Body of pancreas (tissue), 4 donors: ENCODE results near the gene ARHGAP26.
A peak's percentile ranks its signal among the peaks of the same experiment; 100 is the strongest.

Source experiments
- POLR2A ChIP-seq, 3 donors: fragments of 450-650 bp; IDR thresholded peaks; one replicate each; pipeline ENCODE4 v1.6.1; 2016; ENCODE audit warnings: antibody characterized with exemption in 3 of 3, mild to moderate bottlenecking in 2 of 3
- TF ChIP-seq, protein P1 (sequence below), 7 experiments: fragments of 450-650 bp in 4 of 7; fragments of 200-600 bp in 3 of 7; sonication (generic) in 3 of 7; IDR thresholded peaks; one replicate each; pipeline ENCODE4 v1.5.1; 2016 to 2019; ENCODE audit warnings: antibody characterized with exemption in 7 of 7

DNA sequence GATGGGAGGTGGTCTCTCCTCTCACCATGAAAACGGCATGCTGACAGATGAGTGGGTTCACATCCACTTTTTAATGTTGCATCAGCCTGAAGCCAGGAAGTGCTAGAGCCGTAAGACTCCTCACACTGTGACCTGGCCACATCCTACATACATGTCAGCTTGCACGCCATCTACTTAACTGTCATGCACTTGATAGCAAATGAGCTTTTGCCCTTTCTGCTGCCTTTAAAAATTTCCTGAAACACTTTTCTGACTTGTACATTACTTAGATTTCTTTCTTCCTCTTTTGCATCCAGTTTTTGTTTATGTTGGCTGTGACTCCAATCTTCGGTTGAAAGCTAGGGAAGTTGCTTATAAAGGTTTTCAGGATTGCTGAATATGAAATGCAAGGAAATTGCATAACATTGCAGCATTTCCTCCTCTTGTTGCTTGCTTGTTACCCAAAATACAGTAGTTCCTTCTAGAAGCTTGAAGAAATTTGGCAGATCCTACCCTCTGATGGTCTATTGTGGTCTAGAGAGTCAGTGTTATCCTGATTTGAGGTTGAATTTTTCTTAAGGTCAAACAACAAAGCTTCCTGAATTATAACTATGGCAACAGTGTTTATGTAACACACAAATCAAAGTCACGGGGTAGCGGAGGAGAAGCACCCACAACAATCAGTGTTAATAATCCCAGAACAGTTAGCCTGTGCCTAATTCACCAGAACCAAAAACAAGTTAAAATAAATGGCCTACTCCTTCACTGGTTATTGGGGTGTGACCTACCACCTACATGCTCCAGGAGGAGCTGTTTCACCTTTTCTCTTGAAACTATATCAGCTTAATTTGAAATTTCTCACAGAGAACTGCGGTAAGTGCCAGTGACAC is 232.5 kb downstream of the ARHGAP26 start:
- TF ChIP-seq, protein P1, sequence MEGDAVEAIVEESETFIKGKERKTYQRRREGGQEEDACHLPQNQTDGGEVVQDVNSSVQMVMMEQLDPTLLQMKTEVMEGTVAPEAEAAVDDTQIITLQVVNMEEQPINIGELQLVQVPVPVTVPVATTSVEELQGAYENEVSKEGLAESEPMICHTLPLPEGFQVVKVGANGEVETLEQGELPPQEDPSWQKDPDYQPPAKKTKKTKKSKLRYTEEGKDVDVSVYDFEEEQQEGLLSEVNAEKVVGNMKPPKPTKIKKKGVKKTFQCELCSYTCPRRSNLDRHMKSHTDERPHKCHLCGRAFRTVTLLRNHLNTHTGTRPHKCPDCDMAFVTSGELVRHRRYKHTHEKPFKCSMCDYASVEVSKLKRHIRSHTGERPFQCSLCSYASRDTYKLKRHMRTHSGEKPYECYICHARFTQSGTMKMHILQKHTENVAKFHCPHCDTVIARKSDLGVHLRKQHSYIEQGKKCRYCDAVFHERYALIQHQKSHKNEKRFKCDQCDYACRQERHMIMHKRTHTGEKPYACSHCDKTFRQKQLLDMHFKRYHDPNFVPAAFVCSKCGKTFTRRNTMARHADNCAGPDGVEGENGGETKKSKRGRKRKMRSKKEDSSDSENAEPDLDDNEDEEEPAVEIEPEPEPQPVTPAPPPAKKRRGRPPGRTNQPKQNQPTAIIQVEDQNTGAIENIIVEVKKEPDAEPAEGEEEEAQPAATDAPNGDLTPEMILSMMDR (IDR thresholded peaks at IDR 0.05) = peak in 6 of 7 experiments; percentile 33 to 64 (median 57)
- no peak for TF ChIP-seq POLR2A (IDR thresholded peaks at IDR 0.05)
